ENCODE data around the gene MEGF11. TPM values are rescaled to one million over a fixed set of nuclear protein-coding genes. Genes with fewer than 3 reads are reported as not detected.

Gene MEGF11
- total and polyA plus RNA-seq, 10 donors = 0.02 to 0.61 (median 0.23) TPM; not detected in 4

GRCh38 chr15:65884511-65884910 is 369.0 kb downstream of the MEGF11 start:
- H3K36me3 ChIP-seq = peaks cover 0 to 99% (median 52%) of the 10 kb centered on the region in 6 donors
- TF ChIP-seq POLR2AphosphoS5 (IDR thresholded peaks at IDR 0.05) = no peak
- TF ChIP-seq POLR2A (IDR thresholded peaks at IDR 0.05) = no peak
- no peak for TF ChIP-seq CTCF (IDR thresholded peaks at IDR 0.05 in 8 of 11, conservative IDR thresholded peaks at IDR 0.05 in 3 of 11)
- no peak overlapping the region for H3K4me3 ChIP-seq
- no peak for DNase-seq
- H3K9me3 ChIP-seq = no peaks in the 10 kb centered on the region
- no peaks in the 10 kb centered on the region for H3K27me3 ChIP-seq (replicated peaks in 1 of 7)
- H3K27ac ChIP-seq = no peak overlapping the region
- H3K4me1 ChIP-seq = peaks cover 16 to 85% (median 61%) of the 10 kb centered on the region in 6 donors
- intact Hi-C loops (cut with DNase I; ENCODE audit: low total_unique reads) = no loop called here

- peak overlapping the region in 3 of 8 donors; percentile 26 to 48 (median 33) for H3K27ac ChIP-seq
- intact Hi-C loops (cut with DNase I; ENCODE audit: low total_unique reads) = no loop called here
- H3K4me3 ChIP-seq = no peak overlapping the region
- H3K27me3 ChIP-seq (replicated peaks in 1 of 7) = no peaks in the 10 kb centered on the region
- H3K36me3 ChIP-seq = peaks cover under 1 to 99% (median 55%) of the 10 kb centered on the region in 6 donors
- no peaks in the 10 kb centered on the region for H3K9me3 ChIP-seq
- 89 to 93% (median 93%) methylated on average over 6 of the region's 6 CpGs for WGBS, 5 donors
- DNase-seq = no peak
- no peak for TF ChIP-seq CTCF (IDR thresholded peaks at IDR 0.05 in 8 of 11, conservative IDR thresholded peaks at IDR 0.05 in 3 of 11)
- no peak for TF ChIP-seq POLR2A (IDR thresholded peaks at IDR 0.05)
- no peak for TF ChIP-seq POLR2AphosphoS5 (IDR thresholded peaks at IDR 0.05)
- peaks cover 16 to 80% (median 54%) of the 10 kb centered on the region in 6 donors for H3K4me1 ChIP-seq
These were observed 370.0 kb downstream of the MEGF11 start for GRCh38 chr15:65883571-65883970.

GRCh38 chr15:65881766-65882434 is 371.6 kb downstream of the MEGF11 start:
- no peak overlapping the region for H3K4me3 ChIP-seq
- H3K4me1 ChIP-seq = peaks cover 16 to 72% (median 54%) of the 10 kb centered on the region in 6 donors
- WGBS, 5 donors = 39 to 67% (median 61%) methylated on average over 3 of the region's 3 CpGs
- no peak for DNase-seq
- peaks cover 3 to 99% (median 56%) of the 10 kb centered on the region in 6 donors for H3K36me3 ChIP-seq
- peak overlapping the region in 5 of 8 donors; percentile 3 to 48 (median 37) for H3K27ac ChIP-seq
- no peaks in the 10 kb centered on the region for H3K9me3 ChIP-seq
- intact Hi-C loops (cut with DNase I; ENCODE audit: low total_unique reads) = no loop called here
- no peaks in the 10 kb centered on the region for H3K27me3 ChIP-seq (replicated peaks in 1 of 7)
- TF ChIP-seq POLR2AphosphoS5 (IDR thresholded peaks at IDR 0.05) (no peak), POLR2A (IDR thresholded peaks at IDR 0.05) (no peak), CTCF (IDR thresholded peaks at IDR 0.05 in 8 of 11, conservative IDR thresholded peaks at IDR 0.05 in 3 of 11) (no peak)

- TF ChIP-seq POLR2A (IDR thresholded peaks at IDR 0.05) (no peak), CTCF (IDR thresholded peaks at IDR 0.05 in 8 of 11, conservative IDR thresholded peaks at IDR 0.05 in 3 of 11) (no peak), POLR2AphosphoS5 (IDR thresholded peaks at IDR 0.05) (no peak)
- Histone ChIP-seq H3K4me1 (peaks cover 22 to 79% (median 59%) of the 10 kb centered on the region in 6 donors), H3K9me3 (no peaks in the 10 kb centered on the region), H3K27ac (no peak overlapping the region), H3K36me3 (peaks cover 3 to 88% (median 51%) of the 10 kb centered on the region in 6 donors), H3K4me3 (no peak overlapping the region), H3K27me3 (replicated peaks in 1 of 7) (no peaks in the 10 kb centered on the region)
- DNase-seq = no peak
- WGBS, 5 donors = 85 to 92% (median 90%) methylated on average over 3 of the region's 3 CpGs
- intact Hi-C loops (cut with DNase I; ENCODE audit: low total_unique reads) = no loop called here
These were observed 375.8 kb downstream of the MEGF11 start for GRCh38 chr15:65877749-65878148.
